Activated T-helper 1 cell treated with anti-CD3 and anti-CD28 coated beads, Interleukin-12 subunit alpha, Interleukin-12 subunit beta, Interleukin-2, Interleukin-4 antibody, amounts not matched to agents 30 ng/mL and 10 ng/mL and 1 ng/mL, durations not matched to agents 14 hours and 24 hours and 36 hours (primary cell): ENCODE data around the gene VPS8. TPM values are rescaled to one million over a fixed set of nuclear protein-coding genes. Genes with fewer than 3 reads are reported as not detected.

Experiments
- DNase-seq: peaks from one replicate; pipeline ENCODE4 v3.0.0; 2021; ENCODE audit warnings: low spot score
- H3K27ac Mint-ChIP-seq: one replicate; pipeline ENCODE4 v1.8.0; 2021; ENCODE audit warnings: mild to moderate bottlenecking, mixed read lengths
- H3K27me3 Mint-ChIP-seq: one replicate; pipeline ENCODE4 v1.8.0; 2022; ENCODE audit warnings: mild to moderate bottlenecking, moderate library complexity, mixed read lengths; ENCODE audit not compliant: insufficient read depth
- H3K36me3 Mint-ChIP-seq: one replicate; pipeline ENCODE4 v1.8.0; 2021; ENCODE audit warnings: low read depth, mixed read lengths
- H3K4me1 Mint-ChIP-seq: one replicate; pipeline ENCODE4 v1.8.0; 2021; ENCODE audit warnings: low read depth, mixed read lengths
- H3K4me3 Mint-ChIP-seq: one replicate; pipeline ENCODE4 v1.8.0; 2021; ENCODE audit warnings: mild to moderate bottlenecking, moderate library complexity, mixed read lengths
- H3K9me3 Mint-ChIP-seq: one replicate; pipeline ENCODE4 v1.8.0; 2021; ENCODE audit warnings: mixed read lengths
- intact Hi-C: fragments of 100-400 bp; cut with micrococcal nuclease; formaldehyde crosslinking; loops from one replicate; pipeline ENCODE4 v1.15.1; 2024
- total RNA-seq: library from RNA; stranded (reverse); gene quantifications from 2 replicates; pipeline ENCODE4 v1.2.3, GENCODE V29; 2022

The VPS8 gene
- total RNA-seq, 1 donor from 2014 or later, result 37.8 TPM

DNA sequence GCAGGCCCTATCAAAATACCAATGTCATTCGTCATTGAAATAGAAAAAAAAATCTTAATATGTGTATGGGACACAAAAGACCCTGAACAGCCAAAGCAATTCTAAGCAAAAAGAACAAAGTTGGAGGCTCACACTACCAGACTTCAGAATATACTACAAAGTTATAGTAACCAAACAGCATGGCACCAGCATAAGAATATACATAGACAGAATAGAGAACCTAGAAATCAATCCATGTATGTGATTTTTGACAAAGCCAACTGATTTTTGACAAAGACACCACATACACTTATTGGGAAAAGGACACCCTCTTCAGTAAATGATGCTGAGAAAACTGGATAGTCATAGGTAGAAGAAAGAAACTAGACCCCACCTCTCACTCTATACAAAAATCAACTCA lies 245.9 kb downstream of the VPS8 start:
- Mint-ChIP-seq H3K9me3 (peaks cover 18% of the 10 kb centered on the region), H3K27ac (no peak overlapping the region), H3K27me3 (peaks cover 3% of the 10 kb centered on the region), H3K36me3 (peaks cover 24% of the 10 kb centered on the region), H3K4me3 (no peak overlapping the region), H3K4me1 (no peaks in the 10 kb centered on the region)
- intact Hi-C loops, result no loop called here
- DNase-seq, result no peak

- peaks cover 18% of the 10 kb centered on the region for H3K9me3 Mint-ChIP-seq
- intact Hi-C loops, result no loop called here
- no peaks in the 10 kb centered on the region for H3K4me1 Mint-ChIP-seq
- H3K27me3 Mint-ChIP-seq, result peaks cover 3% of the 10 kb centered on the region
- no peak overlapping the region for H3K4me3 Mint-ChIP-seq
- no peak overlapping the region for H3K27ac Mint-ChIP-seq
- DNase-seq, result no peak
- peaks cover 18% of the 10 kb centered on the region for H3K36me3 Mint-ChIP-seq
Observed at GRCh38 chr3:185058796-185059195, 246.8 kb downstream of the VPS8 start.

- Mint-ChIP-seq H3K9me3 (peaks cover 18% of the 10 kb centered on the region), H3K27me3 (peaks cover 3% of the 10 kb centered on the region)
Observed at GRCh38 chr3:185059766-185060165, 247.8 kb downstream of the VPS8 start.

DNA sequence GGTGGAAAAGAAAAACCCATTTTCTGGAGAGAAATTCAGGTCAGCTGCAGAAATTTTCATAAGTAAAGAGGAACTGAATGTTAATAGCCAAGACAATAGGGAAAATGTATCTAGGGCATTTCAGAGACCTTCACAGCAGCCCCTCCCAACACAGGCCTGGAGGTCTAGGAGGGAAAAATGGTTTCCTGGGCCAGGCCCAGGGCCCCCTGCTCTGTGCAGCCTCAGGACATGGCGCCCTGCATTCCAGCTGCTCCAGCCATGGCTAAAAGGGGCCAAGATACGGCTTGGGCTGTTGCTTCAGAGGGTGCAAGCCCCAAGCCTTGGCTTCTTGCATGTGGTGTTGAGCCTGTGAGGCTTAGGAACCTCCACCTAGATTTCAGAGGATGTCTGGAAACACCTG lies 248.7 kb downstream of the VPS8 start:
- H3K36me3 Mint-ChIP-seq, result peaks cover 5% of the 10 kb centered on the region
- peaks cover 17% of the 10 kb centered on the region for H3K9me3 Mint-ChIP-seq
- H3K4me1 Mint-ChIP-seq, result no peaks in the 10 kb centered on the region
- no peak overlapping the region for H3K4me3 Mint-ChIP-seq
- peaks cover 3% of the 10 kb centered on the region for H3K27me3 Mint-ChIP-seq
- DNase-seq, result no peak
- intact Hi-C loops, result no loop called here
- H3K27ac Mint-ChIP-seq, result no peak overlapping the region

More at GRCh38 chr3:185059766-185060165, 247.8 kb downstream of the VPS8 start:
- no peak for DNase-seq
- intact Hi-C loops, result no loop called here
- Mint-ChIP-seq H3K4me1 (no peaks in the 10 kb centered on the region), H3K27ac (no peak overlapping the region), H3K4me3 (no peak overlapping the region), H3K36me3 (peaks cover 11% of the 10 kb centered on the region)

DNA sequence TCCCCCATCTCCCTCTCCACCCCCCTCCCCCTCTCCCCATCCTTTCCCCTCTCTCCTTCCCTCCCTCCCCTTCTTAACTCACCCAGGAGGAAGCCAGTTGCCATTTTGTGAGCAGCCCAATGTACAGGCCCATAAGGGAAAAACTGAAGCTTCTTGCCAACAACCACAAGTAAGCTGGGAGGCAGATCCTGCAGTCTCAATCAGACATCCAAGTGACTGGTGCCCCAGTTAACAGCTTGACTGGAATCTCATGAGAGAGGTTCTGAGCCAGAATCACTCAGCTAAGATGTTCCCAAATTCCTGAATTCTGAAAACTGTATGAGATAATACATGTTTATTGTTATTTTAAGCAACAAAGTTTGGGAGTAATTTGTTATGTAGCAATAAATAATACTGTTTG lies 250.2 kb downstream of the VPS8 start:
- peaks cover 14% of the 10 kb centered on the region for H3K9me3 Mint-ChIP-seq
- peaks cover 3% of the 10 kb centered on the region for H3K27me3 Mint-ChIP-seq
- H3K27ac Mint-ChIP-seq, result no peak overlapping the region
- no peak for DNase-seq
- H3K36me3 Mint-ChIP-seq, result no peaks in the 10 kb centered on the region
- no peak overlapping the region for H3K4me3 Mint-ChIP-seq
- intact Hi-C loops, result no loop called here
- H3K4me1 Mint-ChIP-seq, result no peaks in the 10 kb centered on the region

- Mint-ChIP-seq H3K4me3 (no peak overlapping the region), H3K4me1 (no peaks in the 10 kb centered on the region)
- intact Hi-C loops, result no loop called here
Observed at GRCh38 chr3:185063431-185063830, 251.5 kb downstream of the VPS8 start.

GRCh38 chr3:185065059-185065458 lies 253.1 kb downstream of the VPS8 start:
- H3K4me3 Mint-ChIP-seq, result no peak overlapping the region
- H3K27ac Mint-ChIP-seq, result no peak overlapping the region
- no peaks in the 10 kb centered on the region for H3K36me3 Mint-ChIP-seq
- intact Hi-C loops, result no loop called here
- peaks cover 3% of the 10 kb centered on the region for H3K27me3 Mint-ChIP-seq
- H3K4me1 Mint-ChIP-seq, result no peaks in the 10 kb centered on the region
- H3K9me3 Mint-ChIP-seq, result no peaks in the 10 kb centered on the region
- no peak for DNase-seq

More at GRCh38 chr3:185063431-185063830, 251.5 kb downstream of the VPS8 start:
- Mint-ChIP-seq H3K27ac (no peak overlapping the region), H3K9me3 (peaks cover 9% of the 10 kb centered on the region), H3K36me3 (no peaks in the 10 kb centered on the region), H3K27me3 (peaks cover 3% of the 10 kb centered on the region)
- no peak for DNase-seq

- Mint-ChIP-seq H3K36me3 (no peaks in the 10 kb centered on the region), H3K27me3 (peaks cover 3% of the 10 kb centered on the region), H3K9me3 (no peaks in the 10 kb centered on the region), H3K4me1 (no peaks in the 10 kb centered on the region), H3K4me3 (no peak overlapping the region), H3K27ac (no peak overlapping the region)
- DNase-seq, result no peak
- intact Hi-C loops, result no loop called here
Observed at GRCh38 chr3:185066251-185066650, 254.3 kb downstream of the VPS8 start.

DNA sequence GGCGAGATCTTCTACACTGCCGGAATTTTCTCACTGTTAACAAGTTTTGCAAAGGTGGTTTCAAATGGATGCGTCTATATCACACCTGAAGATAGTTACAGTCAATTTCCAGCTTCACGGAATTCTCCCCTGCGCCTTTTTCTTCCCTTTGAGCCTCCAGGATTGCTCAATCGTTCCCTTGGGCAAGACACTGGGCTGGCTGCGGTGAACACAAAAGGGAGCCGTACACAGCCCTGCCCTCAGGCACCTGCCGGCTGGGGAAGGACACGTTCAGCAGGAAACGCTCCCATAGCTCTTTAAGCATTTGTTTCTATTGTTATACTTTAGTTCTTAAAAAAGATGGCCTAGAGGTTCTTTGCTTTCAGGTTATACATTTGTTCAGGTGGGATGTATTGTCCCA lies 255.2 kb downstream of the VPS8 start:
- intact Hi-C loops, result no loop called here
- Mint-ChIP-seq H3K4me1 (no peaks in the 10 kb centered on the region), H3K27ac (no peak overlapping the region), H3K9me3 (no peaks in the 10 kb centered on the region), H3K36me3 (no peaks in the 10 kb centered on the region), H3K27me3 (peaks cover 3% of the 10 kb centered on the region), H3K4me3 (no peak overlapping the region)
- DNase-seq, result no peak

DNA sequence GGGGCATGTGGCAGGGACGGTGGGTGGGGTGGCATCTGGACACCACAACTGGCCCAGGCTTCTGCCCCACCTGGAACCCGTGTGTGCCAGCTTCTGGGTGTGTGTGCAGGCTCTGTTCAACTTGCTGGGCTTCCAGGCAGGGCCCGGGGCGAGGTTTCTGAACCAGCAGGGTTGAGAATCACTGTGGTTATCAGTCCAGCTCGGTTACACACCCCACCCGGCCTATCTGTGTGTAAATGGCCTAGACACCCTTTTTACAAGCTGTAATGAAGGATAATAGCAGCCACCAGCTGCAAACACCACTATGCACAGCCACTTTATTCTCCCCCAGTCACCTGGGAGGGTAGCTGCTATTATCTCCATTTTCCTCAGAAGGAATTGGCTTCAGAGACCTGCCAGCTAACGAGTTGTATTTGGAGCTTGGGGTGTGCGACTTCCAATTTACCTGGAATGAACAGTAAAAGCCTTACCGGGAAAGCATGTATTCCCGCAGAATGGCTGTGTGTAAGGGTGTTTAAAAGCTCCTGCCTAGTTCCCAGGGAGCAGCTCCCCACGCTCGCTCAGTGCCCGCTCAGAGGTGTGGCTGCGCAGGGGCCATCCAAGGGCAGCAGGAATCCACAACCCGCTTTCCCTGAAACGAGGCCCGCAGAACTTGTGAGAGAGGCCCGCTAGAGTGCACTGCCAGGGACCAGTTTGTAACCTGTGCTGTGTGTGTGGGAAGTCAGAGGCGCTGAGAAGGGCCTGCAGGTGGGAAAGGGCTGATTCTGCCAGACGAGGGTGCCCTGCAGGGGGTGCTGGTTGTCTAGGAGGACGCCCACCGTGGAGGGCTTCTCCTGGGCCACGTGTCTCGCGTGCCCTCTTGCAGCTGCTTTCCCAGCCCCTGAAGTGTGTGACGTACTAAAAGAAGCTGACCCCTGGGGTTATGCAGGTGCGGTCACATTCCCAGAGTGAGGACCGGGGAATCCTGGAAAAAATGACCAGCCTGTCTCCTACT lies 257.4 kb downstream of the VPS8 start:
- H3K36me3 Mint-ChIP-seq, result no peaks in the 10 kb centered on the region
- no peaks in the 10 kb centered on the region for H3K4me1 Mint-ChIP-seq
- no peak overlapping the region for H3K4me3 Mint-ChIP-seq
- no peak overlapping the region for H3K27ac Mint-ChIP-seq
- intact Hi-C loops, result no loop called here
- no peaks in the 10 kb centered on the region for H3K9me3 Mint-ChIP-seq
- H3K27me3 Mint-ChIP-seq, result no peaks in the 10 kb centered on the region
- DNase-seq, result no peak

GRCh38 chr3:185070491-185071286 lies 258.7 kb downstream of the VPS8 start:
- Mint-ChIP-seq H3K27me3 (no peaks in the 10 kb centered on the region), H3K9me3 (no peaks in the 10 kb centered on the region), H3K4me1 (no peaks in the 10 kb centered on the region), H3K27ac (no peak overlapping the region), H3K36me3 (no peaks in the 10 kb centered on the region), H3K4me3 (no peak overlapping the region)
- DNase-seq, result no peak
- intact Hi-C loops, result no loop called here

- Mint-ChIP-seq H3K4me3 (no peak overlapping the region), H3K36me3 (no peaks in the 10 kb centered on the region), H3K9me3 (no peaks in the 10 kb centered on the region), H3K27ac (no peak overlapping the region), H3K4me1 (no peaks in the 10 kb centered on the region), H3K27me3 (no peaks in the 10 kb centered on the region)
- no peak for DNase-seq
- intact Hi-C loops, result no loop called here
Observed at GRCh38 chr3:185071287-185071800, 259.4 kb downstream of the VPS8 start.

DNA sequence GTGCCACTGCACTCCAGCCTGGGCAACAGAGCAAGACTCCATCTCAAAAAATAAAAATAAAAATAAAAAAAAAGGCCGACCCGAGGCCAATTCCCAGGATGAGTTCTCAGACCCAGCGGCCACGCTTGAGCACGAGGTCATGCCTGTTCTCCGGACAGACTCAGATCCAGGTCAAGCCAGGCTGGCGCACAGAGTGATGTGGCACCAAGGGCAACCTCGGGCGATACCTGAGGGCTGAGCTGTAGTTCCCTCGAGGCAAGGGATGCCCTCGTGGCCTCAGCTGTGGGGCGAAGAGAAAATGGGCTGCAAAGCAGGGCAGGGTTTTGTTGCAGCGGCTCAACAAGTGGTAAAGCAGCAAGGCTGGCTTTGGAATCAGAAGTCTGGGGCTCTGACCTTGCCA lies 263.6 kb downstream of the VPS8 start:
- no peaks in the 10 kb centered on the region for H3K36me3 Mint-ChIP-seq
- peaks cover 4% of the 10 kb centered on the region for H3K27me3 Mint-ChIP-seq
- intact Hi-C loops, result no loop called here
- H3K4me1 Mint-ChIP-seq, result no peaks in the 10 kb centered on the region
- no peak for DNase-seq
- H3K4me3 Mint-ChIP-seq, result no peak overlapping the region
- no peak overlapping the region for H3K27ac Mint-ChIP-seq
- no peaks in the 10 kb centered on the region for H3K9me3 Mint-ChIP-seq
